Subcutaneous adipose tissue (tissue), 4 donors: Measurements from ENCODE around the gene ATG3. TPM values are rescaled to one million over a fixed set of nuclear protein-coding genes. Genes with fewer than 3 reads are reported as not detected.

Source experiments
- CTCF ChIP-seq: fragments of 450-650 bp; IDR thresholded peaks from one replicate; pipeline ENCODE4 v1.5.1; 2016; ENCODE audit warnings: low read depth, mild to moderate bottlenecking, control low read depth, antibody characterized with exemption, moderate library complexity
- total RNA-seq, 4 donors: library from RNA; depleted of rRNA; stranded (reverse); fragments of >200 nt; gene quantifications; one replicate each; pipeline ENCODE4 v1.1.0, GENCODE V29; 2016

ATG3 gene
- total RNA-seq, 4 donors from 2014 or later = 53.9 to 79.3 (median 70.3) TPM

GRCh38 chr3:112508261-112508660 lies 53.5 kb downstream of the ATG3 start:
- TF ChIP-seq CTCF = no peak

- no peak for TF ChIP-seq CTCF
Observed at GRCh38 chr3:112505907-112506306, 55.9 kb downstream of the ATG3 start.

- TF ChIP-seq CTCF = no peak
Observed at GRCh38 chr3:112504123-112504522, 57.6 kb downstream of the ATG3 start.

- no peak for TF ChIP-seq CTCF
Observed at GRCh38 chr3:112503304-112503972, 58.3 kb downstream of the ATG3 start.

- no peak for TF ChIP-seq CTCF
Observed at GRCh38 chr3:112500621-112501020, 61.1 kb downstream of the ATG3 start.

- TF ChIP-seq CTCF = no peak
Observed at GRCh38 chr3:112498914-112499711, 62.6 kb downstream of the ATG3 start, which contains the start of gene BTLA. Gene BTLA (minus strand): TSS chr3:112499472. CDS start chr3:112499358, 114 bp downstream.

GRCh38 chr3:112497897-112498548 lies 63.7 kb downstream of the ATG3 start:
- no peak for TF ChIP-seq CTCF
